SK-N-SH (cell line): ENCODE data around the gene MAST2. TPM values are rescaled to one million over a fixed set of nuclear protein-coding genes. Genes with fewer than 3 reads are reported as not detected.

Source experiments
- CTCF ChIA-PET: fragments of 300-600, 350-600 bp; formaldehyde crosslinking; extraction: SDS; loops from one replicate; lab custom pipeline; 2021; lab: Yijun Ruan, JAX
- POLR2A ChIA-PET: fragments of 350-600 bp; sonication (Branson Sonifier 250); formaldehyde crosslinking; extraction: SDS; loops from one replicate; lab custom pipeline; 2020; ENCODE audit warnings: antibody characterized with exemption, inconsistent platforms; lab: Yijun Ruan, JAX
- DNase-seq: peaks from one replicate; pipeline ENCODE4 v3.0.0; 2012
- H2AFZ ChIP-seq: fragments of 200-600 bp; sonication (generic); 2 replicates; pipeline ENCODE4 v1.8.1; 2016; ENCODE audit warnings: antibody characterized with exemption, mild to moderate bottlenecking, low read depth
- H3F3A ChIP-seq: fragments of 200-600 bp; sonication (generic); replicated peaks from 2 replicates; pipeline ENCODE3; 2016; ENCODE audit warnings: antibody characterized with exemption, mild to moderate bottlenecking; ENCODE audit not compliant: insufficient read depth
- H3K27ac ChIP-seq, 2 experiments: fragments of 200-500 bp in 1 of 2; fragments of 200-600 bp in 1 of 2; sonication (Bioruptor generic) in 1 of 2; sonication (generic), shearing (Covaris generic) in 1 of 2; 2 replicates each; pipeline versions ENCODE4 v1.5.1 to v1.6.1; 2014 to 2016; ENCODE audit warnings: low read depth in 2 of 2, inconsistent platforms in 1 of 2, low read length in 1 of 2, mild to moderate bottlenecking in 1 of 2, mixed read lengths in 1 of 2
- H3K27me3 ChIP-seq: fragments of 200-600 bp; sonication (generic), shearing (Covaris generic); 2 replicates; pipeline ENCODE4 v1.6.1; 2016; ENCODE audit warnings: mixed run types; ENCODE audit not compliant: insufficient read depth
- H3K36me3 ChIP-seq, 2 experiments: fragments of 200-500 bp in 1 of 2; fragments of 200-600 bp in 1 of 2; sonication (Bioruptor generic) in 1 of 2; sonication (generic) in 1 of 2; replicated peaks in 1 of 2; 2 replicates each; pipeline versions ENCODE3 to v1.5.1; 2014 to 2016; ENCODE audit warnings: low read length in 1 of 2, mild to moderate bottlenecking in 1 of 2; ENCODE audit not compliant: insufficient read depth in 2 of 2, control insufficient read depth in 1 of 2
- H3K4me1 ChIP-seq, 2 experiments: fragments of 200-500 bp in 1 of 2; fragments of 200-600 bp in 1 of 2; sonication (Bioruptor generic) in 1 of 2; sonication (generic), shearing (Covaris generic) in 1 of 2; 2 replicates each; pipeline versions ENCODE4 v1.5.1 to v1.6.1; 2014 to 2016; ENCODE audit warnings: low read depth in 1 of 2, low read length in 1 of 2, mixed run types in 1 of 2; ENCODE audit not compliant: insufficient read depth in 2 of 2, control insufficient read depth in 1 of 2
- H3K4me2 ChIP-seq: fragments of 200-600 bp; sonication (generic), shearing (Covaris generic); 2 replicates; pipeline ENCODE4 v1.6.1; 2017; ENCODE audit warnings: mixed run types
- H3K4me3 ChIP-seq, 2 experiments: fragments of 200-500 bp in 1 of 2; fragments of 200-600 bp in 1 of 2; sonication (Bioruptor generic) in 1 of 2; sonication (generic), shearing (Covaris generic) in 1 of 2; 2 replicates each; pipeline versions ENCODE4 v1.5.1 to v1.8.1; 2014 to 2016; ENCODE audit warnings: low read depth in 2 of 2, inconsistent platforms in 1 of 2, low read length in 1 of 2, mild to moderate bottlenecking in 1 of 2, mixed read lengths in 1 of 2, moderate library complexity in 1 of 2
- H3K79me2 ChIP-seq: fragments of 200-600 bp; sonication (generic); 2 replicates; pipeline ENCODE4 v1.8.1; 2017; ENCODE audit warnings: mild to moderate bottlenecking; ENCODE audit not compliant: insufficient read depth
- H3K9ac ChIP-seq: fragments of 200-600 bp; sonication (generic); 2 replicates; pipeline ENCODE4 v1.6.1; 2017; ENCODE audit warnings: mixed run types
- H3K9me2 ChIP-seq: fragments of 200-600 bp; sonication (generic); 2 replicates; pipeline ENCODE4 v1.6.1; 2017; ENCODE audit warnings: mixed run types
- H3K9me3 ChIP-seq: fragments of 200-600 bp; sonication (generic); 2 replicates; pipeline ENCODE4 v1.6.1; 2017; ENCODE audit warnings: mixed run types, mild to moderate bottlenecking, moderate library complexity
- H4K20me1 ChIP-seq: fragments of 200-600 bp; sonication (generic); 2 replicates; pipeline ENCODE4 v1.6.1; 2017; ENCODE audit warnings: mild to moderate bottlenecking, mixed run types; ENCODE audit not compliant: insufficient read depth
- CHD2 ChIP-seq: fragments of 150-350 bp; IDR thresholded peaks from 2 replicates; pipeline ENCODE4 v1.6.1; 2018; ENCODE audit warnings: low read length; ENCODE audit not compliant: partially characterized antibody
- FOXJ3 ChIP-seq: sonication (generic); formaldehyde crosslinking; IDR thresholded peaks from 2 replicates; pipeline ENCODE4 v1.5.1; 2020; ENCODE audit warnings: mild to moderate bottlenecking, missing genetic modification reagents
- MXI1 ChIP-seq: IDR thresholded peaks from 2 replicates; pipeline ENCODE4 v1.6.1; 2012; ENCODE audit warnings: mild to moderate bottlenecking, low read depth, low read length, improper control_type of control experiment
- NRF1 ChIP-seq: IDR thresholded peaks from 2 replicates; pipeline ENCODE4 v1.6.1; 2012; ENCODE audit warnings: low read depth, mild to moderate bottlenecking, low read length
- RXRA ChIP-seq: IDR thresholded peaks from 2 replicates; pipeline ENCODE4 v1.4.0; 2012; ENCODE audit warnings: low read depth, mild to moderate bottlenecking, borderline replicate concordance
- TAF1 ChIP-seq: IDR thresholded peaks from 2 replicates; pipeline ENCODE4 v1.6.1; 2012; ENCODE audit warnings: low read depth, mild to moderate bottlenecking, low read length, moderate library complexity, borderline replicate concordance
- WGBS: methylation state at CpG from one replicate; pipeline ENCODE4 v1.1.6; 2017; ENCODE audit warnings: low lambda C conversion rate; 5-methylcytosine and 5-hydroxymethylcytosine counted together
- polyA plus RNA-seq, 3 experiments: library from polyadenylated mRNA; depleted of rRNA; stranded (reverse); fragments of >200 nt; gene quantifications; 2 replicates each; pipeline ENCODE4 v1.2.3, GENCODE V29; 2012
- TF ChIP-seq, protein P1 (sequence below): IDR thresholded peaks from 2 replicates; pipeline ENCODE4 v1.6.1; 2012; ENCODE audit warnings: mild to moderate bottlenecking, low read depth, low read length, moderate library complexity
- TF ChIP-seq, protein P2 (sequence below): fragments of 200-600 bp; sonication (generic); IDR thresholded peaks from 2 replicates; pipeline ENCODE4 v1.6.1; 2017; ENCODE audit warnings: antibody characterized with exemption, mild to moderate bottlenecking, moderate library complexity
- TF ChIP-seq, protein P3 (sequence below): IDR thresholded peaks from 2 replicates; pipeline ENCODE4; 2012
- TF ChIP-seq, protein P4 (sequence below): fragments of 150-350 bp; IDR thresholded peaks from 2 replicates; pipeline ENCODE4 v1.6.1; 2017; ENCODE audit warnings: antibody characterized with exemption, low read length, low read depth, borderline replicate concordance

MAST2 gene
- polyA plus RNA-seq, 1 of the 3 experiments (the other 2 are of a cell fraction), result 53.4 TPM

DNA sequence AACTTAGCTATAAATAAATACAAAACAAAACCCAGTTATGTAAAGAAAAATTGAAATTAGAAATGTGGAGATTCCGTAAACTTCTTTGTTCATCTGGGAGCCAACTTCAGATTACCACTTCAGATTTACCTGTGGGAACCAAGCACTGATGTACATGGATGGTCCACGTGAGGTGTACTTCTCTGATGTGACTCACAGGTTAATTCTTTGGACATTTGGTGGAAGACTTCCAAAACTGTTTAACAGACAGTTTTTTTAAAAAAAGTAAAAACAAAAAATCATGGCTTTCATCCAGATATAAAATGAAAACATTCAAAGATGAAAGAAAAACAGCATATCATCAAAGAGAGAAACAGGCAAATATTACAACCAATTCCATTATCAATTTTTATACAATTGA is 92.0 kb downstream of the MAST2 start (continued):
- TF ChIP-seq, protein P1, sequence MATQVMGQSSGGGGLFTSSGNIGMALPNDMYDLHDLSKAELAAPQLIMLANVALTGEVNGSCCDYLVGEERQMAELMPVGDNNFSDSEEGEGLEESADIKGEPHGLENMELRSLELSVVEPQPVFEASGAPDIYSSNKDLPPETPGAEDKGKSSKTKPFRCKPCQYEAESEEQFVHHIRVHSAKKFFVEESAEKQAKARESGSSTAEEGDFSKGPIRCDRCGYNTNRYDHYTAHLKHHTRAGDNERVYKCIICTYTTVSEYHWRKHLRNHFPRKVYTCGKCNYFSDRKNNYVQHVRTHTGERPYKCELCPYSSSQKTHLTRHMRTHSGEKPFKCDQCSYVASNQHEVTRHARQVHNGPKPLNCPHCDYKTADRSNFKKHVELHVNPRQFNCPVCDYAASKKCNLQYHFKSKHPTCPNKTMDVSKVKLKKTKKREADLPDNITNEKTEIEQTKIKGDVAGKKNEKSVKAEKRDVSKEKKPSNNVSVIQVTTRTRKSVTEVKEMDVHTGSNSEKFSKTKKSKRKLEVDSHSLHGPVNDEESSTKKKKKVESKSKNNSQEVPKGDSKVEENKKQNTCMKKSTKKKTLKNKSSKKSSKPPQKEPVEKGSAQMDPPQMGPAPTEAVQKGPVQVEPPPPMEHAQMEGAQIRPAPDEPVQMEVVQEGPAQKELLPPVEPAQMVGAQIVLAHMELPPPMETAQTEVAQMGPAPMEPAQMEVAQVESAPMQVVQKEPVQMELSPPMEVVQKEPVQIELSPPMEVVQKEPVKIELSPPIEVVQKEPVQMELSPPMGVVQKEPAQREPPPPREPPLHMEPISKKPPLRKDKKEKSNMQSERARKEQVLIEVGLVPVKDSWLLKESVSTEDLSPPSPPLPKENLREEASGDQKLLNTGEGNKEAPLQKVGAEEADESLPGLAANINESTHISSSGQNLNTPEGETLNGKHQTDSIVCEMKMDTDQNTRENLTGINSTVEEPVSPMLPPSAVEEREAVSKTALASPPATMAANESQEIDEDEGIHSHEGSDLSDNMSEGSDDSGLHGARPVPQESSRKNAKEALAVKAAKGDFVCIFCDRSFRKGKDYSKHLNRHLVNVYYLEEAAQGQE, result no peak
- TF ChIP-seq, protein P2, sequence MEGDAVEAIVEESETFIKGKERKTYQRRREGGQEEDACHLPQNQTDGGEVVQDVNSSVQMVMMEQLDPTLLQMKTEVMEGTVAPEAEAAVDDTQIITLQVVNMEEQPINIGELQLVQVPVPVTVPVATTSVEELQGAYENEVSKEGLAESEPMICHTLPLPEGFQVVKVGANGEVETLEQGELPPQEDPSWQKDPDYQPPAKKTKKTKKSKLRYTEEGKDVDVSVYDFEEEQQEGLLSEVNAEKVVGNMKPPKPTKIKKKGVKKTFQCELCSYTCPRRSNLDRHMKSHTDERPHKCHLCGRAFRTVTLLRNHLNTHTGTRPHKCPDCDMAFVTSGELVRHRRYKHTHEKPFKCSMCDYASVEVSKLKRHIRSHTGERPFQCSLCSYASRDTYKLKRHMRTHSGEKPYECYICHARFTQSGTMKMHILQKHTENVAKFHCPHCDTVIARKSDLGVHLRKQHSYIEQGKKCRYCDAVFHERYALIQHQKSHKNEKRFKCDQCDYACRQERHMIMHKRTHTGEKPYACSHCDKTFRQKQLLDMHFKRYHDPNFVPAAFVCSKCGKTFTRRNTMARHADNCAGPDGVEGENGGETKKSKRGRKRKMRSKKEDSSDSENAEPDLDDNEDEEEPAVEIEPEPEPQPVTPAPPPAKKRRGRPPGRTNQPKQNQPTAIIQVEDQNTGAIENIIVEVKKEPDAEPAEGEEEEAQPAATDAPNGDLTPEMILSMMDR, result no peak
- TF ChIP-seq, protein P3, sequence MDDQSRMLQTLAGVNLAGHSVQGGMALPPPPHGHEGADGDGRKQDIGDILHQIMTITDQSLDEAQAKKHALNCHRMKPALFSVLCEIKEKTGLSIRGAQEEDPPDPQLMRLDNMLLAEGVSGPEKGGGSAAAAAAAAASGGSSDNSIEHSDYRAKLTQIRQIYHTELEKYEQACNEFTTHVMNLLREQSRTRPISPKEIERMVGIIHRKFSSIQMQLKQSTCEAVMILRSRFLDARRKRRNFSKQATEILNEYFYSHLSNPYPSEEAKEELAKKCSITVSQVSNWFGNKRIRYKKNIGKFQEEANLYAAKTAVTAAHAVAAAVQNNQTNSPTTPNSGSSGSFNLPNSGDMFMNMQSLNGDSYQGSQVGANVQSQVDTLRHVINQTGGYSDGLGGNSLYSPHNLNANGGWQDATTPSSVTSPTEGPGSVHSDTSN, result no peak
- TF ChIP-seq TAF1, result no peak

DNA sequence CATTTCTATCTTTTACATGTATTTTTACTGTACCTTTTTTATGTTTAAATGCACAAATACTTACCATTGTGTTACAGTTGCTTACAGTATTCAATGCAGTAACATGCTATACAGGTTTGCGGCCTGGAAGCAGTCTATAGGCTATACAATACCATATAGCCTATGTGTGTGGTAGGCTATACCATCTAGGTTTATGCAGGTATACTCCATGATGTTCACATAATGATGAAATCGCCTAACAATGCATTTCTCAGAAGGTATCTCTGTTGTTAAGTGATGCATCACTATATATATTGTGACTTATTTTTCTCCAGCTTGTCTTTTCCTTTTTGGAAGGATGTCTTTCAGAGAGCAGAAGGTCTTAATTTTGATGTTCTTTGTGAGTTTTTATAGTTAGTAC is 103.5 kb downstream of the MAST2 start:
- POLR2A ChIA-PET, result no interaction called here
- H3K4me2 ChIP-seq, result no peak overlapping the region

More for the DNA sequence above, 103.5 kb downstream of the MAST2 start:
- no peaks in the 10 kb centered on the region for H4K20me1 ChIP-seq
- H3K9me2 ChIP-seq, result no peaks in the 10 kb centered on the region
- H3K9me3 ChIP-seq, result no peaks in the 10 kb centered on the region
- H3K4me3 ChIP-seq, result no peak overlapping the region
- H3F3A ChIP-seq, result no peaks in the 10 kb centered on the region
- no peak overlapping the region for H3K27ac ChIP-seq
- TF ChIP-seq, protein P2, result no peak
- TF ChIP-seq MXI1 (no peak), RXRA (no peak), NRF1 (no peak), FOXJ3 (CRISPR knock-in tag) (no peak), TAF1 (no peak), CHD2 (no peak)
- TF ChIP-seq, protein P3, result no peak
- TF ChIP-seq, protein P4, sequence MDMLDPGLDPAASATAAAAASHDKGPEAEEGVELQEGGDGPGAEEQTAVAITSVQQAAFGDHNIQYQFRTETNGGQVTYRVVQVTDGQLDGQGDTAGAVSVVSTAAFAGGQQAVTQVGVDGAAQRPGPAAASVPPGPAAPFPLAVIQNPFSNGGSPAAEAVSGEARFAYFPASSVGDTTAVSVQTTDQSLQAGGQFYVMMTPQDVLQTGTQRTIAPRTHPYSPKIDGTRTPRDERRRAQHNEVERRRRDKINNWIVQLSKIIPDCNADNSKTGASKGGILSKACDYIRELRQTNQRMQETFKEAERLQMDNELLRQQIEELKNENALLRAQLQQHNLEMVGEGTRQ, result no peak
- no peaks in the 10 kb centered on the region for H3K4me1 ChIP-seq
- CTCF ChIA-PET, result no interaction called here
- no peak overlapping the region for H2AFZ ChIP-seq
- no peak overlapping the region for H3K9ac ChIP-seq
- peaks cover 38% of the 10 kb centered on the region for H3K79me2 ChIP-seq
- H3K27me3 ChIP-seq, result no peaks in the 10 kb centered on the region
- H3K36me3 ChIP-seq, result no peaks in the 10 kb centered on the region
- 97% methylated on average over 2 of the region's 2 CpGs for WGBS
- DNase-seq, result no peak
